Mesodermal cell (in vitro differentiated cells): ENCODE measurements around the gene SLC35F6.
A peak's percentile ranks its signal among the peaks of the same experiment; 100 is the strongest.
"Not testable (repeated sequence)": the region's sequence is repeated elsewhere in the genome, so short reads cannot be mapped to it uniquely, and the experiment has no call there.

Experiments used
- H3K27ac ChIP-seq: 2 replicates; pipeline ENCODE4 v1.7.0; 2013; ENCODE audit warnings: mild to moderate bottlenecking, low read depth, low read length, moderate library complexity; ENCODE audit not compliant: severe bottlenecking
- H3K36me3 ChIP-seq: 2 replicates; pipeline ENCODE4 v1.7.1; 2013; ENCODE audit warnings: mild to moderate bottlenecking, low read length, moderate library complexity; ENCODE audit not compliant: control insufficient read depth, insufficient read depth
- H3K4me1 ChIP-seq: one replicate; pipeline ENCODE4 v1.7.1; 2013; ENCODE audit warnings: mild to moderate bottlenecking, low read length; ENCODE audit not compliant: insufficient read depth, control insufficient read depth, poor library complexity, severe bottlenecking
- H3K4me3 ChIP-seq: 2 replicates; pipeline ENCODE4 v1.7.0; 2013; ENCODE audit warnings: low read length, control low read depth, mild to moderate bottlenecking; ENCODE audit not compliant: insufficient read depth, poor library complexity, severe bottlenecking; ENCODE audit errors: extremely low read depth
- H3K9me3 ChIP-seq: 2 replicates; pipeline ENCODE4 v1.7.1; 2013; ENCODE audit warnings: mild to moderate bottlenecking, low read length, moderate library complexity; ENCODE audit not compliant: control insufficient read depth
- WGBS, 2 experiments: methylation state at CpG; one replicate each; pipeline ENCODE4 v1.1.5; 2013; ENCODE audit warnings: missing lambda C conversion rate in 2 of 2; ENCODE audit not compliant: insufficient coverage in 2 of 2; 5-methylcytosine and 5-hydroxymethylcytosine counted together

The SLC35F6 gene

GRCh38 chr2:26786207-26787028 lies 22.3 kb downstream of the SLC35F6 start:
- Histone ChIP-seq H3K36me3 (peaks cover 38% of the 10 kb centered on the region), H3K4me3 (peak overlapping the region; percentile 88), H3K4me1 (no peaks in the 10 kb centered on the region), H3K9me3 (peaks cover 17% of the 10 kb centered on the region), H3K27ac (peak overlapping the region; percentile 43)
- 9 to 10% methylated on average over 40 to 42 of the region's 55 CpGs for WGBS, 2 experiments

GRCh38 chr2:26792720-26793119 lies 28.6 kb downstream of the SLC35F6 start:
- H3K27ac ChIP-seq, result no peak overlapping the region
- 67% methylated on average over 3 of the region's 3 CpGs for WGBS, 2 experiments
- peaks cover 85% of the 10 kb centered on the region for H3K36me3 ChIP-seq
- no peaks in the 10 kb centered on the region for H3K4me1 ChIP-seq
- H3K4me3 ChIP-seq, result no peak overlapping the region
- peaks cover 17% of the 10 kb centered on the region for H3K9me3 ChIP-seq

- Histone ChIP-seq H3K9me3 (peaks cover 17% of the 10 kb centered on the region), H3K4me1 (no peaks in the 10 kb centered on the region), H3K27ac (no peak overlapping the region), H3K36me3 (peaks cover 85% of the 10 kb centered on the region), H3K4me3 (no peak overlapping the region)
- WGBS, 2 experiments, result 100% methylated on average over 1 to 2 of the region's 3 CpGs
These were observed 29.4 kb downstream of the SLC35F6 start for GRCh38 chr2:26793518-26793917.

GRCh38 chr2:26795135-26795534 lies 31.1 kb downstream of the SLC35F6 start:
- 98% methylated on average over 8 of the region's 17 CpGs; no CpG with 5 or more reads in 1 of the 2 experiments for WGBS, 2 experiments
- H3K36me3 ChIP-seq, result peaks cover 78% of the 10 kb centered on the region
- not testable (repeated sequence) for H3K4me3 ChIP-seq, H3K4me1 ChIP-seq, H3K9me3 ChIP-seq, H3K27ac ChIP-seq

GRCh38 chr2:26801328-26801727 lies 37.2 kb downstream of the SLC35F6 start:
- Histone ChIP-seq H3K9me3 (no peaks in the 10 kb centered on the region), H3K27ac (no peak overlapping the region), H3K4me1 (no peaks in the 10 kb centered on the region), H3K4me3 (no peak overlapping the region), H3K36me3 (peaks cover 42% of the 10 kb centered on the region)
- 62 to 80% methylated on average over 1 to 3 of the region's 4 CpGs for WGBS, 2 experiments

GRCh38 chr2:26801796-26802195 lies 37.7 kb downstream of the SLC35F6 start:
- H3K36me3 ChIP-seq, result peaks cover 37% of the 10 kb centered on the region
- WGBS, 2 experiments, result 94 to 97% methylated on average over 6 of the region's 7 CpGs
- H3K9me3 ChIP-seq, result no peaks in the 10 kb centered on the region
- H3K4me3 ChIP-seq, result no peak overlapping the region
- H3K4me1 ChIP-seq, result no peaks in the 10 kb centered on the region
- H3K27ac ChIP-seq, result no peak overlapping the region

- H3K9me3 ChIP-seq, result no peaks in the 10 kb centered on the region
- H3K36me3 ChIP-seq, result peaks cover 15% of the 10 kb centered on the region
- H3K4me1 ChIP-seq, result peaks cover 6% of the 10 kb centered on the region
- 65 to 67% methylated on average over 3 of the region's 5 CpGs for WGBS, 2 experiments
- H3K4me3 ChIP-seq, result no peak overlapping the region
- no peak overlapping the region for H3K27ac ChIP-seq
These were observed 41.2 kb downstream of the SLC35F6 start for GRCh38 chr2:26805241-26805676.

- no peak overlapping the region for H3K27ac ChIP-seq
- peaks cover 6% of the 10 kb centered on the region for H3K4me1 ChIP-seq
- WGBS, 2 experiments, result 86% methylated on average over 1 of the region's 2 CpGs
- no peaks in the 10 kb centered on the region for H3K36me3 ChIP-seq
- H3K4me3 ChIP-seq, result no peak overlapping the region
- no peaks in the 10 kb centered on the region for H3K9me3 ChIP-seq
These were observed 43.8 kb downstream of the SLC35F6 start for GRCh38 chr2:26807788-26808460.

- Histone ChIP-seq H3K4me1 (peaks cover 6% of the 10 kb centered on the region), H3K27ac (no peak overlapping the region), H3K4me3 (no peak overlapping the region), H3K9me3 (no peaks in the 10 kb centered on the region), H3K36me3 (no peaks in the 10 kb centered on the region)
- 96 to 100% methylated on average over 1 to 3 of the region's 3 CpGs for WGBS, 2 experiments
These were observed 45.1 kb downstream of the SLC35F6 start for GRCh38 chr2:26809211-26809610.

- Histone ChIP-seq H3K4me1 (peaks cover 6% of the 10 kb centered on the region), H3K36me3 (no peaks in the 10 kb centered on the region), H3K4me3 (no peak overlapping the region), H3K9me3 (no peaks in the 10 kb centered on the region), H3K27ac (no peak overlapping the region)
- 86 to 87% methylated on average over 5 of the region's 6 CpGs for WGBS, 2 experiments
These were observed 45.9 kb downstream of the SLC35F6 start for GRCh38 chr2:26809876-26810577.
